ENCODE results near the gene SKIL.

Gene SKIL, protein sequence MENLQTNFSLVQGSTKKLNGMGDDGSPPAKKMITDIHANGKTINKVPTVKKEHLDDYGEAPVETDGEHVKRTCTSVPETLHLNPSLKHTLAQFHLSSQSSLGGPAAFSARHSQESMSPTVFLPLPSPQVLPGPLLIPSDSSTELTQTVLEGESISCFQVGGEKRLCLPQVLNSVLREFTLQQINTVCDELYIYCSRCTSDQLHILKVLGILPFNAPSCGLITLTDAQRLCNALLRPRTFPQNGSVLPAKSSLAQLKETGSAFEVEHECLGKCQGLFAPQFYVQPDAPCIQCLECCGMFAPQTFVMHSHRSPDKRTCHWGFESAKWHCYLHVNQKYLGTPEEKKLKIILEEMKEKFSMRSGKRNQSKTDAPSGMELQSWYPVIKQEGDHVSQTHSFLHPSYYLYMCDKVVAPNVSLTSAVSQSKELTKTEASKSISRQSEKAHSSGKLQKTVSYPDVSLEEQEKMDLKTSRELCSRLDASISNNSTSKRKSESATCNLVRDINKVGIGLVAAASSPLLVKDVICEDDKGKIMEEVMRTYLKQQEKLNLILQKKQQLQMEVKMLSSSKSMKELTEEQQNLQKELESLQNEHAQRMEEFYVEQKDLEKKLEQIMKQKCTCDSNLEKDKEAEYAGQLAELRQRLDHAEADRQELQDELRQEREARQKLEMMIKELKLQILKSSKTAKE

DNA sequence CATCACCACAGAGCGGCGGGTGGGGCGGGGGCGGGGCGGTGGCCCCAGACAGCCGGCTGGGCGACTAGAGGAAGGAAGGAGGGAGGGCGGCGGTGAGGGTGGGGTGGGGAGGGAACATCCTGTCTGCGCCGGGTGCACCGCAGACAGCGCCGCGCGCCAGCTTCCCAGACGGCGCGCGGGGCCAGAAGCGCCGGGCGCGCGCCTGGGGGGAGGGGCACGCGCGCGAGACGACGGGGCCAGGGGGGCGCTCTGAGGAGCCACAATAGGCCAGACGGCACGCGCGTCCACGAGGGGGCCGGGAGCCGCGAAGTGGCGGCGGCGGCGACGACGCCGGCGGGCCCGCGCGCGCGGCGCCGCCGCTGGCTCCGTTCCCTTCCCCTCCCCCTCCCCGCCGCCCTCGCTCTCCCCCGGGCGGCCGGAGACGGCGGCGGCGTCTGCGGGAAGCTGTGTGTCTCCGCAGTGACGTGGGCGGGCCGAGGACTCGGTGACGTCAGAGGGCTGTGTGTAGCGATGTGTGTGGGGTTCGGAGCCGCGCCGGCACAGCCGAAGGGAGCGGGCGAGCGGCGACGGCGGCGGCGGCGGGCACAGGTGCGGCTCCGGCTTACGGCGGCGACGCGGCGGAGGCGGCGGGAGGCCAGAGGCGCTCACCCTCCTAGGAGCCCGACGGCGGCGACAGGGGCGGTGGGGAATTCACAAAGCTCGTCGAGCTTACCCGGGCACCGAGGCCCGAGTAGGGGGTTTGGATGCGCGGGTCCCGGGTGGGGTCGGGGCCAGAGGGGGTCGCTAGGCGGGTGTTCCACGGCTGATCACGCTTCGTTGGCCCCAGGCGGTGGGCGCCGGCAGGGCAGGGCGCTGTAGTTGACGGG, at the start of gene SKIL:
TSS of gene SKIL (plus strand) at position 540 of the 866 bp plus-strand sequence. CDS start 2,617 bp downstream, outside the sequence.
- TF ChIP-seq GATA3 (IDR thresholded peaks at IDR 0.05; ENCODE audit: low read depth, low read length) = no peak
- no peak for TF ChIP-seq GATA2 (IDR thresholded peaks at IDR 0.05; ENCODE audit: low read depth, low read length)

DNA sequence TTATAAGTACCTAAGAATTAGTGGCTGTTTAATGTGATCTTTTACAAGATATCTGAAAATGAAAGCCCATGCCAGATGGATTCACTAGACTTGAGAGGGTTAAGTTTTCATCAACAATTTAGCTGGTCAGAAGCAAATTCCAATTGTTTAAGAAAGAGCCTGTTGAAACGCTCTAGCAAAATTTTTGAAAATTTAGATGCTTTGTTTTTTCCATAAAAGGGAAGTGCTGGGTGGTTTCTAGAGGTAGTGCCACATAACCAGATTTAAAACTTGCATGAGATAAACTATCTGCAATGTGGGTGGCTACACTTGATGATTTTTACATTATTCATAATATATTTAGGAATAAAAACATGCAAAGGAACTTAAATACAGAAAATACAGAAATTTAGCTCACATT, 48.5 kb upstream of the SKIL start:
- TF ChIP-seq GATA3 (IDR thresholded peaks at IDR 0.05; ENCODE audit: low read depth, low read length) (peak; percentile 2; the same call in 1 of the 2 replicates), GATA2 (IDR thresholded peaks at IDR 0.05; ENCODE audit: low read depth, low read length) (no peak)

DNA sequence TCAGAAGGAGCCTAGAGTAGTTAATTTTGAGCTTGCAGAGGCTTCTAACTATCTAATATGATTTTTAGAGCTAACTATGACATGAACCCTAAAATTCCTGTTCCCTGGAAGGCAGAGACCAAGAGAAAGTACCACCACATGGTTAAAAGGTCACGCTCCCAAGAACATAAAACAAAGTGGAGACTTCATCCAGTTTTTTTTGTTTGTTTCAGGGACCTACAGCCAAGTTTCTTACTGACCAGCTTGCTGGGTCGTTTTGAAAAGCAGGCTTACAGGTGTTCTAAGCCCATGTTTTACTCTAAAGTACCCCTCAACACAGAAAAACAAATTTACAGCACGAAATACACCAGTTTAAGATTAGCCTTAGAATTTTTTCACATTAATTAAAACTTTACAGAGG, 39.6 kb upstream of the SKIL start:
- TF ChIP-seq GATA3 (IDR thresholded peaks at IDR 0.05; ENCODE audit: low read depth, low read length) (no peak), GATA2 (IDR thresholded peaks at IDR 0.05; ENCODE audit: low read depth, low read length) (no peak)

DNA sequence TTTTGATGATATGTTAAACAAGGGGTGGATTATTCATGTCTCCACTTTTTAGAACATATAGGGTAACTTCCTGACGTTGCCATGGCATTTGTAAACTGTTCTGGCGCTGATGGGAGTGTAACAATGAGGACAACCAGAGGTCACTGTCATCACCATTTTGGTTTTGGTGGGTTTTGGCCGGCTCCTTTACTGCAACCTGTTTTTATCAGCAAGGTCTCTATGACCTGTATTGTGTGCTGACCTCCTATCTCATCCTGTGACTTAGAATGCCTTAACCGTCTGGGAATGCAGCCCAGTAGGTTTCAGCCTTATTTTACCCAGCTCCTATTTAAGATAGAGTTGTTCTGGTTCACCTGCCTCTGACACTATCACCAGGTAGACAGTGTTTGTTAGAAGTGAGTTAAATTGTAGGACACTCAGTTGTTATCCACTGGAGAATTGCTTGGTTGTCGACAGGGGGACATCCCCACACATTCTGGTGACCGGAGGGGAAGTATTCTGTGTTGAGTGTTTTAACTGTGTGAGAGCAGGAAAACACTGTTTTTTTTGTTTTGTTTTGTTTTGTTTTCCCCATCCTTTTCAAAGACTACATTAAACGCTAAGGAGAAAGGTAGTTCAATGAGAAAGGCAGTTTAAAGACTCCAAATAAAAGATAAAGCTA, 36.9 kb upstream of the SKIL start:
- TF ChIP-seq GATA3 (IDR thresholded peaks at IDR 0.05; ENCODE audit: low read depth, low read length) = no peak
- TF ChIP-seq GATA2 (IDR thresholded peaks at IDR 0.05; ENCODE audit: low read depth, low read length) = no peak

DNA sequence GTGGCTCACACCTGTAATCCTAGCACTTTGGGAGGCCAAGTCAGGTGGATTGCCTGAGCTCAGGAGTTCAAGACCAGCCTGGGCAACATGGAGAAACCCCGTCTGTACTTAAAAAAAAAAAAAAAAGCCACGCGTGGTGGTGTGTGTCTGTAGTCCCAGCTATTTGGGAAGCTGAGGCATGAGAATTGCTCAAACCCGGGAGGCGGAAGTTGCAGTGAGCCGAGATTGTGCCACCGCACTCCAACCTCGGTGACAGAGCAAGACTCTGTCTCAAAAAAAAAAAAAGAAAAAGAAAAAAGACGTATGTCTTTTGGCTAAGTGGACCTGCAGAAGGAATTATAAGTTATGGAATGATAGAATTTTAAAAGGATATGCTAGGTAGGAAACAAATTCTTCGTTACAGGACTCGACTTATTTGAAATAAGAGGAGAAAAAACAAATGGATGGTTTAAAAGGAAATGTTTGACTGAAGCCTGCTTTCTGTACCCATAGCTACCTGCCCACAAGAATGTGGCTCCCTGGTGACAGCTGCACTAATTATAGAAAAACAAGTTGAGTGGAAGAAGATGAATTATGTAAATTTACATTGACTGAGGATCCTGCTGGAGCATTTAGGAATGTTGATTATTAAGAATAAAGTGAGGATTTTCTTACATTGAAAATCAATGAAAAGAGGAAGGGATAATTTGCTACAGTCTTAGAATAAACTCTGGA, 36.0 kb upstream of the SKIL start:
- TF ChIP-seq GATA3 (IDR thresholded peaks at IDR 0.05; ENCODE audit: low read depth, low read length) = no peak
- no peak for TF ChIP-seq GATA2 (IDR thresholded peaks at IDR 0.05; ENCODE audit: low read depth, low read length)

DNA sequence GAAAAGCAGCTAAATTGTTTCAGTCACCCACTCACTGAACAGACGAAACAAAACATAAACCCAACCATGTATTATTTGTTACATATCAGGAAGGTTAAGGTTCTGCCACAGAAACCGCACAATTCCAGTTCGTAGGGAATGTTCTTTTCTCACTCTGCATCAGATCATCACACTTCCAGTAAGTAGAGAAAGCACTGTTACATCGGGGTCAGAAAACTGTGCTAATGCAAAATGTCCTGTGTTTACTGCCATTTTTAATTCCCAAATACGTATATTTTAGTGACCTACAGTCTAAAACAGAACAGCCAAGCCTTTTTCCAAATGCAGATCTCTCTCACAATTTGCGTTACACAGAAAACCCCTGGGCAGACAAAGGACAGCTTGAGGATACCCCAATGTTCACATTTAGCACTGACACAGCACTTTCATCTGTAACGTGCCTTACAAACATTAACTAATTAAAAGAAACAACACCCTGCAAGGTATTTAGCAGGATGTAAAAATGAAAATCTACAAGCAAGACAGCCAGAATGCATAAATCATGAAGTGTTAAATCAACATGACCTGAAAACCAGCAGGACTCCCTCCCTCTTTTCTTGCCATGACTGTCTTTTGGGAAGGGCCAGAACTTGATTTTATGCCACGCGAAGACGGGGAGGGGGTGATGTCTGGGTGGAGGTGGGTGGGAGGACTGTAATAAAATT, 34.8 kb upstream of the SKIL start:
- TF ChIP-seq GATA2 (IDR thresholded peaks at IDR 0.05; ENCODE audit: low read depth, low read length) (no peak), GATA3 (IDR thresholded peaks at IDR 0.05; ENCODE audit: low read depth, low read length) (no peak)

DNA sequence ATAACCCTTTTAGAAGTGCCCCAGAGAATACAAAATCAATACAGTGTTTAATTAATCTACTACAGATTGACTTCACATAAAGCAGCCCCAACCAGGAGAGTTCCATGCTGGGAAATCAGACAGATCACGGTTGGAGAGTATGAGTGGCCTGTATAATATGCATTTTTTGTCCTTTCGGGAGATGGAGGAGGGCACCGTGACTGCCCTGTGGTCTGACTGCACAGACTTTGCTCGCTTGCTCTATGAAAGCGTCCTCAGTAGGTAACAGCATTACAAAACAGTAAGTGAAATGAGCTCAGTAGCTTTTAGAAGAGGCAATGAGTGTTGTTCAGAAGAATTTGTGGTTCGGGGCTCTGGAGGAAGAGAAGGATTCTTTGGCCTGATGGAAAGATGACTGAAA, 34.2 kb upstream of the SKIL start:
- TF ChIP-seq GATA2 (IDR thresholded peaks at IDR 0.05; ENCODE audit: low read depth, low read length) (no peak), GATA3 (IDR thresholded peaks at IDR 0.05; ENCODE audit: low read depth, low read length) (no peak)

DNA sequence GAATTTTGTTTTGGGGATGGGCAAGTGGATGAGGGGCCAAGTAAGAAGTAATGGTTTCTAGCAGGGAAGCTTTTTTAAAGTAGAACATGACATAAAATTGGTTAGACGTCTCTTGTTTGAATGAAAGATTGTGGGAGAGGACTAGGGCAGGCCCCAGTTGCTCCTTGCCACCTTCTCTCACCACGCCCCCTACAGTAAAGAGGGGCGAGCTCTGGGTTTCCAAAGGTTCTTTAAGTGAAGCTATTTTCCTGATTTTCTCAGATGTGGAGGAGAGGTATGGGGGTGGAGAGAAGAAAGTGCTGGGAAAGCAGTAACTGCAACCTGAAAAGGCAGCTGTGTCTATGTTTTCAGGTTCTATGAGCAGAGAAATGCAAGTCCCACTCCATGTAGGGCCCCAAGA, 32.6 kb upstream of the SKIL start:
- TF ChIP-seq GATA3 (IDR thresholded peaks at IDR 0.05; ENCODE audit: low read depth, low read length) (no peak), GATA2 (IDR thresholded peaks at IDR 0.05; ENCODE audit: low read depth, low read length) (no peak)

DNA sequence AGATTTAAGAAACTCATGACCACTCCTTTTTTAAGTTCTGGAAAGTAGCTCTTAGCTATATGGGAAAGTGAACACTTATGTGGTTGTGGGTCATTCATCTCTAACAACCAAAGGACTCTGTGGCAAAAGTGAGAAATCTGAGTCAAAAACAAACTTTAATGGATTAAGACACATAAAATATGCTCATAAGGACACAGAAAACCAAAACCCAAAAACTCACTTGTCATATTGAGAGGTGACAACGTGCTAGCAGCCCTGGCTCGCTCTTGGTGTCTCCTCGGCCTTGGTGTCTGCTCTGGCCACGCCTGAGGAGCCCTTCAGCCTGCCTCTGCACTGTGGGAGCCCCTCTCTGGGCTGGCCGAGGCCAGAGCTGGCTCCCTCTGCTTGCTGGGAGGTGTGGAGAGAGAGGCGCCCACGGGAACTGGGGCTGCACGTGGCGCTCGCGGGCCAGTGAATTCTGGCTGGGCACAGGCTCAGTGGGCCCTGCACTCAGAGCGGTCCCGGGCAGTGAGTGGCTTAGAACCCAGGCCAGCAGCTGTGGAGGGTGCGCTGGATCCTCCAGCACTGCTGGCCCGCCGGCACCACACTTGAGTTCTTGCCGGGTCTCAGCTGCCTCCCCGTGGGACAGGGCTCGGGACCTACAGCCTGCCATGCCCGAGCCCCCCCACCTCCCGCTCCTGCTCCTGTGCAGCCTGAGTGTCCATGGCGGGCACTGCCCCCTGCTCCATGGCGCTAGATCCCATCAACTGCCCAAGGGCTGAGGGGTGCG, 30.3 kb upstream of the SKIL start:
- TF ChIP-seq GATA3 (IDR thresholded peaks at IDR 0.05; ENCODE audit: low read depth, low read length) (no peak), GATA2 (IDR thresholded peaks at IDR 0.05; ENCODE audit: low read depth, low read length) (no peak)

DNA sequence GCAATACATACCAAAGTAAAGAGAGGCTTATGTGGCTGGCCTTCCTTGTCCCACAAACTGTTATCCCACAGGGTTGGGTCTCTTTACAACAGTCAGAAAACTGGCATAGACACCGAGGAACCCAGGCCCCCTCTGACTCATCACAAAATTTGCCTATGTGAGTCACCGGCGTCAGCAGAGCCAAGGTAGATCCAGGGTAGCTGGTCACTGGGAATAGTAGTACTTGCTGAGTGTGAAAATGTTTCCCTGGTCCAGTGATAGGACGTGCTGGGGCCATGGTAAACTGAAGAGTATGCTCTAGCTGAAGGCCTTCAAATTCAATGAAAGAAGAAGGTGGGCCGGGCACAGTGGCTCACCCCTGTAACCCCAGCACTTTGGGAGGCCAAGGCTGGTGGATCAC, 27.1 kb upstream of the SKIL start:
- TF ChIP-seq GATA3 (IDR thresholded peaks at IDR 0.05; ENCODE audit: low read depth, low read length) (no peak), GATA2 (IDR thresholded peaks at IDR 0.05; ENCODE audit: low read depth, low read length) (no peak)

DNA sequence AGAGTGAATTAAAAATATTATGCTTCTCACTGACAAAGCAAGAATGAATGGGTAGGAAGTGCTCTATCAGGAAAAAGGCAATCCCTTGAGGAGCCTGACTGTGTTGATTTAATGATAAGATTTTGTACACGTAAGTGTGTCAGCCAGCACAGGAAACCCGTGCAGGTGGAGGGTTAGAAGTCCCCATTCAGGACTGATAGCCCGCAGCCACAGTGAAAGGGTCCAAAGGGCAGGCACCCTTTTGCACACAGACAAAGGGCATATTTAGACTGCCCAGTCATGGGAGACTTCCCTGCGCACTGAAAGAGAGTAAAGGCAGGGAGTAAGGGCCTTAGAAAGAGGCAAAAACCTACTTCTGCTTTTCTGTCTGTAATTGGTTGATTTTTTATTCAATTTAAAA, 26.4 kb upstream of the SKIL start:
- no peak for TF ChIP-seq GATA2 (IDR thresholded peaks at IDR 0.05; ENCODE audit: low read depth, low read length)

DNA sequence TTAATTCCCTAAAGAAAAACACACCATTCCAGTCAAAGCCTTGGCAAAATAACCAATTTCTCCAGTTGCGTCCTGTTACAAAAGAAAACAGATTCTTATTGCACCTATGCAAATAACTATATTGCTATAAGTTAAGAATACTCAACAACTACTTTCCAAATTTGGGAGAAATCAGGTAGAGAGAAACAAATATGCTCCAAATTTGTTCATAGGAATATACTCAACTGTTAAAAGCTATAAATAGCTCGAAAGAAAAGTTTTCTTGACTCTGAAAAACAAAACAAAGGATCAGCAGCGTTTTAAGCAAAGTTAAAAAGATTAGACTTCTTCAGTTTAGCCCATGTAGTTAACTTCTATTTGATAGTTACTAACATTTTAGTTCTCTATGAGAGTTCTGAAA, 20.1 kb upstream of the SKIL start:
- TF ChIP-seq GATA3 (IDR thresholded peaks at IDR 0.05; ENCODE audit: low read depth, low read length) (no peak), GATA2 (IDR thresholded peaks at IDR 0.05; ENCODE audit: low read depth, low read length) (no peak)
